Smooth muscle cell (in vitro differentiated cells): ENCODE measurements around the gene AGAP1. TPM values are rescaled to one million over a fixed set of nuclear protein-coding genes. Genes with fewer than 3 reads are reported as not detected.

ENCODE experiments used
- DNase-seq: peaks from one replicate; lab custom pipeline; 2025; ENCODE audit not compliant: unreplicated experiment; lab: John Stamatoyannopoulos, UW
- H2AFZ ChIP-seq: fragments of 200-600 bp; sonication (generic); 2 replicates; pipeline ENCODE4 v1.6.0; 2016; ENCODE audit warnings: antibody characterized with exemption, low read depth, mild to moderate bottlenecking
- H3F3A ChIP-seq: fragments of 200-600 bp; sonication (generic); 2 replicates; pipeline ENCODE4 v1.6.0; 2017; ENCODE audit warnings: antibody characterized with exemption, low read depth
- H3K27ac ChIP-seq: fragments of 200-600 bp; sonication (generic); 2 replicates; pipeline ENCODE4 v1.5.1; 2016; ENCODE audit warnings: low read depth, mild to moderate bottlenecking
- H3K27me3 ChIP-seq: fragments of 200-600 bp; sonication (generic); 2 replicates; pipeline ENCODE4 v1.6.1; 2016; ENCODE audit warnings: low read depth, mild to moderate bottlenecking
- H3K36me3 ChIP-seq: fragments of 200-600 bp; sonication (generic); 2 replicates; pipeline ENCODE4 v1.5.1; 2016; ENCODE audit warnings: low read depth
- H3K4me1 ChIP-seq: fragments of 200-600 bp; sonication (generic); 2 replicates; pipeline ENCODE4 v1.5.1; 2016; ENCODE audit warnings: low read depth
- H3K4me2 ChIP-seq: fragments of 200-600 bp; sonication (generic); 2 replicates; pipeline ENCODE4 v1.6.0; 2016; ENCODE audit warnings: mild to moderate bottlenecking
- H3K4me3 ChIP-seq: fragments of 200-600 bp; sonication (generic); 2 replicates; pipeline ENCODE4 v1.5.1; 2016; ENCODE audit warnings: mild to moderate bottlenecking
- H3K79me2 ChIP-seq: fragments of 200-600 bp; sonication (generic); 2 replicates; pipeline ENCODE4 v1.6.0; 2016; ENCODE audit warnings: low read depth, mild to moderate bottlenecking
- H3K9ac ChIP-seq: fragments of 200-600 bp; sonication (generic); 2 replicates; pipeline ENCODE4 v1.6.0; 2016; ENCODE audit warnings: low read depth
- H3K9me3 ChIP-seq: fragments of 200-600 bp; sonication (generic); replicated peaks from 2 replicates; pipeline ENCODE4 v1.5.1; 2016; ENCODE audit warnings: low read depth
- H4K20me1 ChIP-seq: fragments of 200-600 bp; sonication (generic); 2 replicates; pipeline ENCODE4 v1.6.0; 2016; ENCODE audit warnings: low read depth
- WGBS: methylation state at CpG from one replicate; pipeline ENCODE4 v1.1.7; 2016; ENCODE audit warnings: low lambda C conversion rate; 5-methylcytosine and 5-hydroxymethylcytosine counted together
- polyA plus RNA-seq: library from polyadenylated mRNA; unstranded; fragments of >200 nt; fragmentation: Nextera tagmentation; extraction: Ambion mirVana; gene quantifications from 2 replicates; pipeline ENCODE4 v1.2.1, GENCODE V29; 2016
- total RNA-seq: library from RNA; depleted of rRNA; stranded (reverse); fragments of >200 nt; gene quantifications from 2 replicates; pipeline ENCODE4 v1.2.3, GENCODE V29; 2014
- TF ChIP-seq, protein P1 (sequence below): fragments of 200-600 bp; sonication (generic); IDR thresholded peaks from 2 replicates; pipeline ENCODE4 v1.5.1; 2017; ENCODE audit warnings: borderline replicate concordance, mild to moderate bottlenecking, antibody characterized with exemption; ENCODE audit not compliant: insufficient read depth, poor library complexity, severe bottlenecking

Gene AGAP1
- total and polyA plus RNA-seq, 2 experiments from 2014 or later, result 3.9 to 9.8 TPM

DNA sequence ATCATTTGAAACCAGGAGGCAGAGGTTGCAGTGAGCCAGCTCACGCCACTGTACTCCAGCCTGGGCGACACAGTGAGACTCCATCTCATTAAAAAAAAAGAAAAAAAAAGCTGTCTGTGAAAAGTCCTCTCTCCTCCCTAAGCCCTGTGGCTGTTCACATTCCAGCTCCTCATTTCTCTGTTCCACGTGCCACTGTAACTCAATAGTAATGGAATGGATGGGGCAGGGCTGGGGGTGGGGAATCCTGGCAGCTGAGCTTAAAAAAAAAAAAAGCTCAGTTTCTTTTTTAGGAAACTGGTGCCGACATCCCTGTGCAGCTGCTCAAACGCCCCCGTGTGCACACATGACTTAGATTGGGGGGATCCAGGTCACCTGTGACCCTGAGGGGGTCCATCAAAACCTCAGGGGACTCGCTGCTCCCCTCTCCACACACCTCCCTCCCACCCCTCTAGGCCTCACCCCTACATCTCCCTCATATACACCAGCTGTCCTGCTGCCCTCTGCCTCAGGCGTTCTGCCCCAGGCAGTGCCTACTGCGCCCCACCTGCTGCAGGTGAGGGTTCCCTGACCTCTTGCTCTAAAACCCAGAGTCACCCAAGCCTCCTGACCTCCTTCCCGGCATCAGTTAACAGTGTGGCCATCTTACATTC, 255.4 kb downstream of the AGAP1 start:
- Histone ChIP-seq H3K36me3 (no peaks in the 10 kb centered on the region), H3K4me2 (no peak overlapping the region), H3K27ac (no peak overlapping the region), H4K20me1 (no peaks in the 10 kb centered on the region), H3K79me2 (no peaks in the 10 kb centered on the region), H3K4me1 (peaks cover 3% of the 10 kb centered on the region), H3F3A (no peaks in the 10 kb centered on the region), H3K9ac (no peak overlapping the region), H3K4me3 (no peak overlapping the region), H3K27me3 (no peaks in the 10 kb centered on the region), H3K9me3 (no peaks in the 10 kb centered on the region), H2AFZ (no peak overlapping the region)
- 70% methylated on average over 9 of the region's 10 CpGs for WGBS
- TF ChIP-seq, protein P1, sequence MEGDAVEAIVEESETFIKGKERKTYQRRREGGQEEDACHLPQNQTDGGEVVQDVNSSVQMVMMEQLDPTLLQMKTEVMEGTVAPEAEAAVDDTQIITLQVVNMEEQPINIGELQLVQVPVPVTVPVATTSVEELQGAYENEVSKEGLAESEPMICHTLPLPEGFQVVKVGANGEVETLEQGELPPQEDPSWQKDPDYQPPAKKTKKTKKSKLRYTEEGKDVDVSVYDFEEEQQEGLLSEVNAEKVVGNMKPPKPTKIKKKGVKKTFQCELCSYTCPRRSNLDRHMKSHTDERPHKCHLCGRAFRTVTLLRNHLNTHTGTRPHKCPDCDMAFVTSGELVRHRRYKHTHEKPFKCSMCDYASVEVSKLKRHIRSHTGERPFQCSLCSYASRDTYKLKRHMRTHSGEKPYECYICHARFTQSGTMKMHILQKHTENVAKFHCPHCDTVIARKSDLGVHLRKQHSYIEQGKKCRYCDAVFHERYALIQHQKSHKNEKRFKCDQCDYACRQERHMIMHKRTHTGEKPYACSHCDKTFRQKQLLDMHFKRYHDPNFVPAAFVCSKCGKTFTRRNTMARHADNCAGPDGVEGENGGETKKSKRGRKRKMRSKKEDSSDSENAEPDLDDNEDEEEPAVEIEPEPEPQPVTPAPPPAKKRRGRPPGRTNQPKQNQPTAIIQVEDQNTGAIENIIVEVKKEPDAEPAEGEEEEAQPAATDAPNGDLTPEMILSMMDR, result no peak
- no peak for DNase-seq

DNA sequence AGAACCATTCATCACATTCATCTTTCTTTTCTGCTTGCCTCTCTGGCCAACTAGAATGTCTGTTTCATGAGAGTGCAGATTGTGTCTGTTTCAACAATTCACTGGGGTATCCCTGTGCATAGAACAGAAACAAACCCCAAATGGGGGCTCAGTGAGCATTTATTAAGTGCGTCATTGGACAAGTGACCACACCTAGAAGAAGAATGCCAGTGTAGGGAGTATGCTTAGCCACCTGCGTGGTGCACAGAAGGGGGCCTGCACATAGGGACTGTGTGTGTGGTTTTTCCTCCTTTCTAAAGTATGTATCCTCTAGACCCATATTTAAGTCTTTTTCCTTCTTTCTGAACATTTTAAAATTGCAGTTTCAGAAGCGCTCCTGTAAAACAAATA, 255.9 kb downstream of the AGAP1 start:
- Histone ChIP-seq H3K27ac (no peak overlapping the region), H4K20me1 (no peaks in the 10 kb centered on the region), H3K9me3 (no peaks in the 10 kb centered on the region), H3K79me2 (no peaks in the 10 kb centered on the region), H2AFZ (no peak overlapping the region), H3K9ac (no peak overlapping the region), H3K4me1 (peaks cover 6% of the 10 kb centered on the region), H3K27me3 (no peaks in the 10 kb centered on the region), H3K4me3 (no peak overlapping the region), H3K4me2 (no peak overlapping the region), H3K36me3 (no peaks in the 10 kb centered on the region), H3F3A (no peaks in the 10 kb centered on the region)
- TF ChIP-seq, protein P1, result no peak
- no peak for DNase-seq
- 93% methylated on average over 3 of the region's 3 CpGs for WGBS

- WGBS, result 88% methylated on average over 4 of the region's 4 CpGs
- DNase-seq, result no peak
- H2AFZ ChIP-seq, result no peak overlapping the region
- no peak overlapping the region for H3K9ac ChIP-seq
- H3K4me1 ChIP-seq, result peaks cover 6% of the 10 kb centered on the region
- H3K27me3 ChIP-seq, result no peaks in the 10 kb centered on the region
- H3K79me2 ChIP-seq, result no peaks in the 10 kb centered on the region
- no peak overlapping the region for H3K4me2 ChIP-seq
- H3K36me3 ChIP-seq, result no peaks in the 10 kb centered on the region
- no peak overlapping the region for H3K27ac ChIP-seq
- no peaks in the 10 kb centered on the region for H3F3A ChIP-seq
- TF ChIP-seq, protein P1, result no peak
- no peaks in the 10 kb centered on the region for H4K20me1 ChIP-seq
- H3K9me3 ChIP-seq, result no peaks in the 10 kb centered on the region
- H3K4me3 ChIP-seq, result no peak overlapping the region
Observed at GRCh38 chr2:235752846-235753245, 259.0 kb downstream of the AGAP1 start.

DNA sequence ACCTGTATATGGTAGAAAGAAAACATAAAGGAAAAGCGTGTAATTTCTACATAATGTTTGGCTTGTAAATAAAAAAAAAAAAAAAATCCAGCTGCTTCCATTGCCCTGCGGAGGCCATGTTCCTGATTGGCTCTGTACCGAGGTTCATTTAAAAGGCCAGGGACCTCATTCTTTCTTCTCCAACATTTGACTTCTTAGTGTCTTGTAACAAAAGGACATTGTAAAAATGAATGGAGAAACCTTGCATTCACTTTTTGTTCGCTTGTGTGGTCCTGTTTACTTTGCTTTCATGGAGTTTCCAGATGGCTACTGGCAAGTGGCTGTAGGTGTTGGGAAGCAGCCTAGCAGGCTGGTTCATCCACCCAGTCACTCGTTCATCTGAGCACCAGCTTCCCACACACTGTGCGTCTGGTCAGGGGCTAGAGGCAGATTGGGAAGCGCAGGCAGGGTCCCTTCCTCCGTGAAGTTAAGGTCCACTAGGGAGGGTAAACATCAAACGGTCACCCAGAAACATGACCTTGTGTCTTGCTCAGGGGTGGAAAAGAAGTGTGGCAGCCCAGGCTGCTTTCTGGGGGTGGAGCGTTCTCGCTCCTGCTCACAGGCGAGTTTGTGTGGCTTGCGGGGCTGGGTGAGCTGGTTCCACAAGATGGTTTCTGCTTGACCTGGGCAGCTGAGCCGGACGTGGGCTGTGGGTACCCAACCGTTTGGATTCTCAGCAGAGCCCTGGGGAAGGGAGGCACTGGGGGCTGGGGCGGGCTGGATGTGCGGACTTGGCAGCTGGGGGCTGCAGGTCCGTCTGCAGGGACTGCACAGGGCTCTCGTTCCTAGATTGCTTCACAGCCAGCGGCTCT, 260.7 kb downstream of the AGAP1 start:
- no peak for DNase-seq
- Histone ChIP-seq H3K9ac (no peak overlapping the region), H3K4me3 (no peak overlapping the region), H2AFZ (no peak overlapping the region), H4K20me1 (no peaks in the 10 kb centered on the region), H3K9me3 (no peaks in the 10 kb centered on the region), H3K4me1 (peaks cover 6% of the 10 kb centered on the region), H3K4me2 (no peak overlapping the region), H3K36me3 (no peaks in the 10 kb centered on the region), H3K79me2 (no peaks in the 10 kb centered on the region), H3K27ac (no peak overlapping the region), H3K27me3 (no peaks in the 10 kb centered on the region), H3F3A (no peaks in the 10 kb centered on the region)
- WGBS, result 74% methylated on average over 19 of the region's 21 CpGs
- TF ChIP-seq, protein P1, result no peak
